ACHN (cell line): ENCODE data around the gene NISCH.

Source experiments
- DNase-seq: peaks from one replicate; pipeline ENCODE4 v3.0.0-alpha.2; 2015
- in situ Hi-C: cut with HindIII; loops from 2 replicates; pipeline ENCODE4 v1.10.0; 2017; ENCODE audit warnings: low sequenced_read_pairs, low pct_ligation_motif_present, low pct_unique_long_range_greater_than_20kb

Gene NISCH

DNA sequence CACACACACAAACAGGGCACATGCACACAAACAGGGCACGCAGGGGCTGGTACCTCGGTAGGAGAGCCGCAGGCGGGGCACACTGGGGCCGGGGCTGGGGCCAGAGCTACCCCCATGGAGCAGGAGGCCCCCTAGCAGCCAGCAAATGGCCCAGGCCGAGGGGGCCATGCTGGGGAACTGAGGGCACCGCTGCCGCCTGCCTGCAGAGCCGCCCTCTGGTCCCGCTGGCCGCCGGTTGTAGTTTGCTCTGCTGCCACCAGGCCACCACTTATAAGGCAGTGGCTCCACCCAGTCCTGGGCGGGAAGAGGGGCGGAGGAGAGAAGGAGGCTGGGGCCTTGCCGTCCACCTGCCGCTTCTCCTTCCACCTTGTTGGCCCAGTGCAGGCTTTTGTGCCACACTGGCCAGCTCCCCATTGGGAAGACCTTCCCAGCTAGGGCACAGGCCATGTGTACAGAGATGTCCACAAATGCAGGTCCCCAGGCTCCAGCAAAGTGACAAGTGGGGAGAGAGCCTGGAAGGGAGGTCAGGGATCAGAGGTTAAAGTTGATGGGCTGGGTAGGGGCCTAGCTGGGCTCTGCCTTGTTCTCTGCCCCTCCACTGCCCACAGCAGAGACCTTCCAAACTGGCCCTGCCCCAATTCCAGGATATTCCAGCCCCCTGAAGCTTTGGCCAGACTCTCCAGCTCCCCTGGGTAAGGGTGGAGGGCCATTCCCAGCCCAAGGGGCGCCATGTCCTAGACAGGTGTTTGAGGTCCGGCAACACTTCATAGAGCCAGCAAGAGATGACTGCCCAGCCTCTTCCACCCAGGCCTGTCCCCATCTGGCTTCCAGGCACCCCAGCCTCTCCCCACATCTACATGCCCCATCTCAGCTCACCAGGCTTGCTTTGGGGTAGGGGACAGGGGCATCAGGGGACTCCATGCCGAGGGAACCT, 10.3 kb upstream of the NISCH start, which contains the start of gene SEMA3G:
SEMA3G (minus strand) TSS at position 244 of the 934 bp plus-strand sequence; CDS start at position 168, 76 bp downstream.
- in situ Hi-C loops, result no loop called here
- DNase-seq, result peak; percentile 32

DNA sequence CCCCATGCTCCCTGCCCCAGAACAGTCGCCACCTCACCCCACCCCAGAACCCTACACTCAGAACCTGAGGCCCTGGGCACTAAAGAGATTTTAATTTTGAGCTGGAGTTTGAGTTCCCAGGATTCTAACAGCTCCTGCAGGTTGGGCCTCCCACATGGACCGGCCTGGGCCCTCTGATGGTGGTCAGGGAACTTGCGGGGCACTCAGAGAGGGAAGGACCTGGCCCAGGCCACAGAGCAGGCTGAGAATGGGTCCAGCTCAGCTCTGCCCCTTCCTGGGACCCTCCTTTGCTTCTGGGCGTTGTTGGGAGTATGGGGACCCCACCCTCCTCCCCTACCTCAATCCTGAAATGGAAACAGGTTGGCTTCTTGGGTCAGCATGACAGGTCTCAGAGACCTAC, 9.4 kb upstream of the NISCH start:
- DNase-seq, result no peak
- in situ Hi-C loops, result no loop called here

DNA sequence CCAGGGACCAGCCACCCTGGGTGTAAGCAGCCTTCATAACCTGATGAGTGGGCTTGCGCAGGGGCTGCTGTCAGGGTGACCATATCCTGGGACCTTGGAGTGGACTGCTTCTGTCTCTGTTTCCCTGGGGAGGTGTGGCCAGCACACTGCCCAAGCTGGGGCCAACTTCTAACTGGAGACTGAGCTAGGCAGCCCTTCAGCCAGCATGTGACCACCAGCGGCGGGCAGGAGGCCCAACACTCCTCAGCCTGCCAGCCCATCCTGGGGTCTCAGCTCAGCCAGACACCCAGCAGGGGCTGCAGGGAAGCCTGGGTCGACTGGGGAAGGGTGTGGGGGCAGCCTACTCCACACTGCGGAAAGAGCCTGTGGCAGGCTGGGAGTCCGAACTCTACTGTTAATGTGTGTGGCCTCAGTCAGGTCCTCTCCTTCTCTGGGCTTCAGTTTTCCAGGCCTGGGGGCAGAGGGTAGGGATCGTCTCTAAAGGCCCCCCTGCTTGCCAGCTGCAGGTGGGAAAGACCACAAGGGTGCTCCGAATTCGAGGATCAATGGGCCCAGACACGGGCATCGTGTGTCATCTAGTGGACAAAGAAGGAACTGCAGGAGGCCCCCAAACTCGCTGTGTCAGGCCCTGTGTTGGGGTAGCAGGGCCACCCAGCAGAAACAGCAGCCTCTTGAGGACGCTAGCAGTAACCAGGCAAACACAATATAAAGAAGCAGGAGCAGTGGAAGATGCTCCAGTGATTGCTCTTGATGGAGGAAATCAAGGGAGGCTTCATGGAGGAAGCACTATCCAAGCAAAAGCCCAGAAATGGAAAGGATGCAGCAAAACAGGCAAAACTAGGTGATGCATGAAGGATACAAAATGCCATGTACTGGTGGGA, 8.5 kb upstream of the NISCH start:
- in situ Hi-C loops, result no loop called here

DNA sequence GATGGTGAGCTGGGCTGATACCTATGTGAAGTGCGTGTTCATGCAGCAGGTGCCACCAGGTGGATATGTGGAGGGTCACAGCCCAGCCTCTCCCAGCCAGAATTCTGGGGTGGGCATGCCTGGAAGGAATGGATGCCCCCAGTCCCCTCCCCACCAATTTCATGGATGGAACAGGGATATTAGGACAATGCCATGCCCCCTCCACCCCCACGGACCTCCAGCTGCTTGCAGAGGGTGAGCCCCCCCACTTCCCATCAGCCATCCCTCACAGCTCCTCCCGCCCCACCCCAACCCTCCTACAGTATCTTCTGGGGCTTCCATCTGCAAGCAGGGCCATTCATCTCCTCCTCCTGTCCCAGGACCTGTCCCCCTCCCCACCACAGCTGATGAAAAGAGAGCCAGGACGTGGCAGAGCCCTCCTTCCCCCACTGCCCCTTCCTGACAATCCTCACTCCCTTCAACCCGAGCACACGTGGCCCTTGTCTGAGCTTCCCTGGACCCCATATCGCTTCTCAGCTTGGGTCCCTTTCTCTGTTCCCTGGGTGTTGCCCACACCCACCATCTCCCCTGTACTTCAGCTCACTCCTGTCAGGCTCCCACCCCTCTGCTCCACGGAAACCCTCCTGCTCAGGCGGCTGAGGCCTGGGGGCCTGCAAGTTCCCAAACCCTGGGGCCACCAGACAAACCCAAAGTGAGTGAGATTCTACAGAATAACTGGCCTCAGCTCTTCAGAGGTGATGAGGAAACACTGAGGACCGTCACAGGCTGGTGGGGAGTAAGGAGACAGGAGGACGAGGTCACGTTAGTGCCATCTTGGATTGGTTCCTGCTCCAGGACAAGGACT, 7.7 kb upstream of the NISCH start:
- DNase-seq, result no peak
- in situ Hi-C loops, result no loop called here

More for the DNA sequence above, 8.5 kb upstream of the NISCH start:
- peak; percentile 58 for DNase-seq

DNA sequence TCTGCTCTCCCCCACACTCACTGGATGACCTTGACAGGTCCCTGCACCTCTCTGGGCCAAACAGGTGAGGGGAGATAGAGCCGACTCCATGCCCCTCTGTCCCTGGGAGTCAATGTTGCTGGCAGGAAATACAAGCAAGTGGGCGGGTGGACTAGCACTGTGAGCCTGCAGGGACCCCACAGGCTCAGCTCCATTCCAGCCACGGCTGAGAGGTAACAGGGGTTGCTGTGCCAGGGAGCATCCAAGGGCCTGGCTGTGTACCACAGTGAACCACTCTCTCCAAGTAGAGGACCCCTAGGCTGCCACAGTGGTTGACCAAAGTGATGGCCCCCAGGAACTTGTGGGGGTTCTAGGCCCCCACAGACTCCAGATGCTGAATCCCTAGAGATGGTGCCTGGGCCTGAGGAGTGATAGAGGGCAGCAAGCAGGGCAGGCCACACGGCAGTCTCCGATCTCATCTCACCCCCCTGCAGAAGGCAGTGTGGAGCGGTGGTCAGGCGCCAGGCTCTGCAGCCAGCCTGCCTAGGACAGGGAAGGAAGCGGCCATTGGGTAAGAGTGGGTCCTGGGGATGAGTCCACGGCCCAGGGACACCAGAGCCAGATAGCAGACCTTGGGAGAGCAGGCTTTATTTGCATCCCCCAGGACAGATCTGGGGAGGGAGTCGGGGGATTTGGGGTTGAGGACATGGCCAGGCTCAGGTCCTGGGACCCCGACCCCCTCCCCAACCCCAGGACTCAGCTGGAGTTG, 4.7 kb upstream of the NISCH start:
- in situ Hi-C loops, result no loop called here
- peak; percentile 4 for DNase-seq

DNA sequence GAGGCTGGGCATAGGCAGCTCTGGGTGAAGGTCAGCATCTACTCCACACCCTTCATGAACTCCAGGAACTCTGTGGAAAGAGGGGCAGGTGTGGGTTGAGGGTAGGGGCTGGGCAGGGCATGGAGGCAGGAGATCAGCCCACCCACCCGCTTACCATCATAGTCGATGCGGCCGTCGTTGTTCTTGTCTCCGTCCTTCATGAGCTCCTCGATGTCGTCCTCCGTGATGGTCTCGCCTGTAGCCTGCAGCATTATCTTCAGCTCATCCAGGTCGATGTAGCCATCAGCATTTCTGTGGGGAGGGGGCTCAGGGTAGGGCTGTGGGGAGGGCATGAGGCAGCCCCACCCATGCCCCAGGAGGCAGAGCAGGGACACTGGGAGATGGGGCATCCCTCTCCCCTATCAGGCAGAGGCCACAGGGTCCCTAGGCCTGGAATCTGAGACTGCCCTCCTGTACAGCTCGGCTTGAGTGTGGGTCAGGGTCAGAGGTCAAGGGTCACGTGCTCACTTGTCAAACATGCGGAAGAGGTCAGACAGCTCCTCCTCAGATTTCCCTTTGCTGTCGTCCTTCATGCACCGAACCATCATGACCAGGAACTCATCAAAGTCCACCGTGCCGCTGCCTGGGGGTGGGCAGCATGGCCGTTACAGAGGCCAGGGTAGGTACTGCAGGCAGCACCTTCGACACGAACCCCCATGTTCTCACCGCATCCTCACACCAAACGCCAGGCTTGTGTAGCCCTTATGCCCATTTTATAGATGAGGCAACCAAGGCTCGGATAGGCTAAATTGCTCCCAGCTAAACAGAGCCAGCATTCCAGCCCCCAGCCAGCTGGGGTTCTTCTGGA, 3.9 kb upstream of the NISCH start:
- in situ Hi-C loops, result no loop called here
- DNase-seq, result no peak

DNA sequence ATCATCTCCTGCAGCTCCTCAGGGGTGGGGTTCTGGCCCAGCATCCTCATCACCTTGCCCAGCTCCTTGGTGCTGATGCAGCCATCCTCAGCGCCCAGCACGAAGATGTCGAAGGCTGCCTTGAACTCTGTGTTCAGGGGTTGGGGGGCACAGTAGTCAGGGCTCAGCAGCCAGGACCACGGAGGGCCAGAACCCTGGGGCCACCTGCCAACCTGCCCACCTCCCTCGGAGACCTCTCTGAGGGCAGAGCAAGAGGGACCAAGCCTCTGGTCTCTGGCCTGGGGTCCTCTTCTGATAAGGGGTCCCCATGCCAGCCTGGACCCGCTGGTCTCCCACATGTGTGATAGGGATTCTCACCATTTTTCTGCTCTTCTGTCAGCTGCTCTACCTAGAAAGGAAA, 3.3 kb upstream of the NISCH start:
- in situ Hi-C loops, result no loop called here
- no peak for DNase-seq

DNA sequence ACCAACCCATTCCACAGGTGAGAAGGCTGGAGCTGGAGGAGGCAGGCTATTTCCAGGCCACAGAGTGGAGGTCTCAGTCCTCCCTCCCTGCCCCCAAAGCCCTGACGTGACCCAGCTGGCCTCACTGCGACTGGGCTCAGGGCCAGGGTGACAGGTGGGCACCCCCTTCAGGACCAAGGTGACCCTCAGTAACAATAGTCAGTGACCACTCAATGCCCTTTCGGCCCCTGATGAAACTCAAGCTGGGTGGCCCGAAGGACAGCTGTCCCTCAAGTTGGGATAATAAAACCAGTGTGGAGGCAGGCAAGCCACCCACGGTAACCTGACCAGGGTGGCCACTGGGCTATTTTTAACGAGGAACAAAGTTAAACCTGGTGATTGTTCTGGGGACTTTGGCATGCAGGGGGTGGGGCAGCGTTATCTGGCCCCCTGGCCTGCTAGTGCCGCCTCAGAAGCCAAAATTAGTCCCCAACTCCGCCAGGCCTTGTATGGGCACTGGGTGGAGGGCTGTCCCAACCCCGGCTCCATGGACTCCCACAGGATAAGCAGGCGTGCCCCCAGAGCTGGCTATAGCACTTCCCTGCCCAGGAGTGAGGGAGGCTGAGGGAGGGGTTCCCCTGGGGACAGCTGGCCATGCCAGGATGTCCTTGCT, 2.7 kb upstream of the NISCH start:
- in situ Hi-C loops, result no loop called here
- no peak for DNase-seq

DNA sequence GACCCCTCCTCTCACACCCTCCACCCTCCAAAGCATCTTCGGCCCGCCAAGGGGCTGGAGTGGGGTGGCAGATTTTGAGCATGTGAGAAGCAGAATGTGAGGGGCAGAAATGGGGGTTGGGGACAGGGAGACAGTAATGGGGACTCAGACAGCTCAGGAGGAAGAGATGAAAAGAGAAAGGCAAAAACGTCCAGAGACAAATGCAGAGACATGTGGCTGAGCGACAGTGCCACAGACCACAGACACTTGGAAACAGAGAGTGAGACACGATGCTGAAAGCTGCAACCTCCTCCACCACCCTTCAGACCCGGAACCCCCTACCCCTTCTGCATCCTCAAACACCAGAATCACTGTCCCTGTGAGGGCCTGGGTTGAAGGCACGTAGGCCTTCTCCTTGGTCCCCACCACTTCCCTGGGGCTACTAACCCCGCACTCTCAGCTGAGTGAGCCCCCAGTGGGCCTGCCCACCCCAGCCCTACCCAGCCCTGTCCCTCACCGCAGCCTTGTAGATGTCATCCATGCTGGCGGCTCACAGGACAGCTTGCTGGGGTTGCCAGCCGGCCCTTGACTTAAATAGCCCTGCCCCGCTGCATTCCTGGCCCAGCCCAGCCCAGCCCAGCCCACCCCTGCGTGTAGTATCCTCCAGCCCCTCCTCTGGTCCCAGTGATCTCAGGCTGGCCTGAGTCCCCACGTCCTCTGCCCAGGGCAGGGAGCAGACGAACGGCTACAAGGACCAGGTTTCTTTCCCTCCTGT, 1.7 kb upstream of the NISCH start, which contains the start of gene TNNC1:
TNNC1 (minus strand) TSS at position 546 of the 754 bp plus-strand sequence; CDS start at position 520, 26 bp downstream.
- no peak for DNase-seq
- in situ Hi-C loops, result no loop called here

DNA sequence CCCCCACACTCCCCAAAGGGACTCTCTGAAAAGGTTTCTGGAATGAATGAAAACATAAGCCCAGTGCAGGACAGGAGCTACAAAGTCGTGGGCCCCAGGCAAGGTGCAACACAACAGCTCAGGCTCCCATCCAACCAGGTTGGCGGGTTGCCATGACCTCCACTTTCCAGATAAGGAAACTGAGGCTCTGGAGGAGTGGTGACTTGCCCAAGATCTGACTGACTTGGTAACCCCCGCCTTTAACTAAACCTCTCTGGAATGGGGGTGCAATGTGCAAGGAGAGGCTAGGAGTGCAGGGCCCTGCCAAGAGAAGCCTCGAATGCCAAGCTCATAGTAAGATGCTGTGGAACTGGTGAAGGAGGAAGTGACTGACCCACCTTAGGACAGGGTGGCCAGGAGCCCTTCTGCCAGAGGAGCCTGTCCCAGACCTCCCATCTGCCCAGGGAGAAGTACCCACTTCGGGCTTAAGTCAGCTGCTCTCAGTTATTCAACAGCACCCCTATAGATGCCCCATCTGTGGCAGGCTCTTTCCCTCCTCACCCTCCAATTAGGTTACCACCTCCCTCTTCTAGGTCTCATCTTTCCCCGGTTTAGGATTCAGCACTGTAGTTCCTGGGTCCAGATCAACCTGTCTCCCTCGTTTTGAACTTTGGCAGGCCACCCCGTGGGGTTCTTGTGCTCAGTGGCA, 1.0 kb upstream of the NISCH start:
- in situ Hi-C loops, result no loop called here
- DNase-seq, result no peak

DNA sequence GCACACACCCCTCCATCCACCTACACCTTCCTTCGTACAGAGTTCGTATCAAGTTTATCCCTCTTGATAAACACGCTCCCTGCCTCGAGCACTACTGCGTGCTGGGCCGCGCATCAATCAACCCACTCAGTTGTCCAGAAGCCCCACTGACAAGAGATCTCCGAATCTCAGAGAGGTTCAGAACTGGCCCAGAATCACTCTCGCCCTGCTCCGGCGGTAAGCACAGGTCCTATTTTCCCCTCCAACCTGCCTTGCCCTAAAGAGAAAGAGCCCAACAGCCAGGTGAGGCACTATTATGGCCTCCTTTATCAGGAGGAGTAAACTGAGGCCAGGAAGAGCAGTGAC, 494 bp upstream of the NISCH start:
- no peak for DNase-seq
- in situ Hi-C loops, result no loop called here

DNA sequence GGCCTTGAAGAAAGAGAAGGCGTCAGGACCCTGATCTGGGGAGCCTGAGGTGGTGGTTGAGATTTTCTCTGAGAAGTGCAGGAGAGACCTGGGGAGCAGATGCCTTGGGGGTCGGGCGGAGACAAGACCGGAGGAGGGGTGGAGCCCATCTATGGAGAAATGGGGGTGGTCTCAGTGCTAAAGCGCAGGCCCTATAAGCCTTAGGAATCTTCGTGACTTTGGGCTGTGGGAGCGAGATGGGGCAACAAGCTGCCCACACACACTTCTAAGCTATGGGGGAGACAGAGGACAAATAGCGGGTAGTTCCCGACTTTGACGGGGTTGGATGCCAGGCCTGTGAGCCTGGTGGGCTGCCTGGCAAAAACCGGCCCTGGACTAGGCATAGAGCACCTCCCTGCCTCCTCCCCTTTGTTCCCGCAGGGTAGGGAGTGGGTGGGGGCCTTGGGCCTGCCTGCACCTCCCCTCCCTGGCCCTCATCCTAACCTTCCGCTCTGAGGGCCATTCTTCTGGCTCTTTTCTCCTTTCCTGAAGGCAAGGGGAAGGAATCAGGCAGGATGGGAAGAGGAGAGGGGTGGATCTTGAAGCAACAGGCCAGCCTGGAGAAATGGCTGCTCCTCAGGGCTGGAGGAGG, 880 bp downstream of the NISCH start:
- in situ Hi-C loops, result no loop called here
- DNase-seq, result peak; percentile 9

DNA sequence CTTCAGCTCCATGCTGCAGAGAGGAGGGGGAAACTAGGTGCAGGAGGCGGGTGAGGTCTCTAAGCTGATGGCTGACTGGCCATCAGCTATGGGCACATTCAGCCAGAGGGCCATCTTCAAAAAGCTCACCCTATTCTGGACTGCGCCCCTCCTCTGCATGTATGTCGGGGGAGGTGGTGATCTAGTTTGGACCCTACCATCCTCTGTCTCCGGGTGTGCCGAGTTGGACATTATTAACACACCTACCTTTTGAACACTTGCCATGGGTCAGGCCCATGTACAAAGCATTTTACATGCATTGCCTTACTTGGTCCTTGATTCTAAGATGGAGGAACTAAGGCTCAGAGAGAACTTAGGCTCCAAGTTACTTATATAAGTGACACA, 1.4 kb downstream of the NISCH start:
- DNase-seq, result no peak
- in situ Hi-C loops, result no loop called here

DNA sequence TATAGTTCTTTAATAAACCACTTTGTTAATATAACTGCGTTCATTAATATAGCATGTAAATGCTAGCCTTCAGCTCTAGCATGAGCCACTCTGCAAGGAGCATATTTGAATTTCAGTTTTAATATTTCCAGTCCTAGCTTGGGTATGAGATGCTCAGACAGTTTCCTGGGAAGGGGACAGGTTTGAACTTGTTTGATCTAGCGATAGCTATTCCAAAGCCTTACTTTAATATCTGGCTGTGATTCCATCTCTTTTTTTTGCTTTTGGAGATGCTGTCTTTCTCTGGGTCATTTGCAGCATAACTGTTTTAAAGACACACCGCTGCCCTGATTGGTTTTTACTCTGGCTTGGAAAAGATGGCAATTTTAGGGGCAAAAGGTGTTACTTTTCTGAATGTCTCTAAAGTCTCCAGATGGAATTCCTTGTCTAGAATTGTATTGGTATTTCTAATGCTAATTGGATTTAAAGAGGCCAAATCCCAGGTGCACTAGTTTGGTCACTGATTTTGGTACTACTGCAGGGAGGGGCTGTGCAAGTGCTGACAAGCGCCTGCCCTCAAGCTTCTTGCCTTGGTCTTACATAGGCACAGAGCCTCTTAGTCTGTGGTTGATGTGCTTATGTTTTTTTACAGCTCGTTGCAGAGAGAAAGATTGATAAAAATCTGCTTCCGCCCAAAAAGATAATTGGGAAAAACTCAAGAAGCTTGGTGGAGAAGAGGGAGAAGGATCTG, 2.8 kb downstream of the NISCH start:
- in situ Hi-C loops, result no loop called here
- DNase-seq, result no peak
